Measurements from ENCODE around the gene PCDHGA6.

Gene PCDHGA6

DNA sequence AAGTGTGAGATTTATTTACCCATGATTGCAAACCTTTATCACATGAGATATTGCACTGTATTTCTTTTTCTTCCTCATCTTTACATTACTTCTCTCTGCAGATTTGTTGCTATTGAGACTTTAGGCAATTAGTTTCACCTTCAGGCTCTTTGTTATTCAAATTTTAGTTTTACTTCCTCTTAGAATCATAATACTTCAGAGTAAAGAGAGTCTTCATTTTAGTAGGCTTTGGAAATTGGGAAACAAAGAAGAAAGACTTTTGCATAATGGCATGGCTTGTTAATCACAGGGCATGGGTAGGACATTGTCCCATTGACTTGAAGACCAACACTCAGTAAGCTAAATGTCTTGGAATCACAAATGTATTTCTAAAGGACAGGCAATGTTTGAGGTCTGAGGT, 11.0 kb upstream of the PCDHGA6 start:
- H3K4me3 ChIP-seq (ENCODE audit: low read depth, low read length), result no peak overlapping the region
- no peak for TF ChIP-seq CTCF (IDR thresholded peaks at IDR 0.05; ENCODE audit: insufficient read depth, low read depth, low read length, missing control alignments)
- DNase-seq (ENCODE audit: low read depth), result no peak

DNA sequence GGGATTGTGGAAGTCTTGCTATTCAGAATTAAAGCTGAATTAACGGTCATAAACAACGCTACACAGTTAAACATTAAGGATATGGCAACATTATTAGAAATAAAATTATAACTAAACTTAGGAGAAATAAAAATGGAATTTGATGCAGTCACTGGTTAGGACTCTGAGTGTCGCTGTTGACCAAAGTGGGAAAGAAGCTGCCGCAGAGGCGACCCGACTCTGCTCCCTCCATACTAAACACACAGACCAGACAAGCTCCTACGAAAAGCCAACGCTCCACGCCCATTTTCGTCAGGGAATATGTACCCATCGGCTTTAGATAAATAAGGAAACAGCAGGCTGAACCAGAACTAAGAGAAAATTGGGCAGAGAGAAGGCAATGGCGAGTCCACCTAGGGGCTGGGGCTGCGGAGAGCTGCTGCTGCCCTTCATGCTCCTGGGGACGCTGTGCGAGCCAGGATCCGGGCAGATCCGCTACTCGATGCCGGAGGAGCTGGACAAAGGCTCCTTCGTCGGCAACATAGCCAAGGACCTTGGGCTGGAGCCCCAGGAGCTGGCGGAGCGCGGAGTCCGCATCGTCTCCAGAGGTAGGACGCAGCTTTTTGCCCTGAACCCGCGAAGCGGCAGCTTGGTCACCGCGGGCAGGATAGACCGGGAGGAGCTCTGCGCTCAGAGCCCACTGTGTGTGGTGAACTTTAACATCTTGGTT, 9.6 kb upstream of the PCDHGA6 start, which contains the start of gene PCDHGA5:
Gene PCDHGA5, plus strand, starts transcription at position 211 of the 709 bp plus-strand sequence. Its CDS starts 169 bp downstream, at position 380.
- no peak for DNase-seq (ENCODE audit: low read depth)
- TF ChIP-seq CTCF (IDR thresholded peaks at IDR 0.05; ENCODE audit: insufficient read depth, low read depth, low read length, missing control alignments), result no peak
- no peak within 1 kb of the TSS for H3K4me3 ChIP-seq (ENCODE audit: low read depth, low read length)

GRCh38 chr5:141366016-141366896, 7.4 kb upstream of the PCDHGA6 start:
- TF ChIP-seq CTCF (IDR thresholded peaks at IDR 0.05; ENCODE audit: insufficient read depth, low read depth, low read length, missing control alignments), result no peak

GRCh38 chr5:141369994-141370848, 3.5 kb upstream of the PCDHGA6 start, which contains the start of gene PCDHGB3:
PCDHGB3 (plus strand) TSS chr5:141370242; CDS start chr5:141370395, 153 bp downstream.
- peak; percentile 83 for DNase-seq (ENCODE audit: low read depth)
- H3K4me3 ChIP-seq (ENCODE audit: low read depth, low read length), result peak within 1 kb of the TSS; percentile 59
- TF ChIP-seq CTCF (IDR thresholded peaks at IDR 0.05; ENCODE audit: insufficient read depth, low read depth, low read length, missing control alignments), result peak; percentile 51

More at GRCh38 chr5:141366016-141366896, 7.4 kb upstream of the PCDHGA6 start:
- no peak for DNase-seq (ENCODE audit: low read depth)
- no peak overlapping the region for H3K4me3 ChIP-seq (ENCODE audit: low read depth, low read length)

- TF ChIP-seq CTCF (IDR thresholded peaks at IDR 0.05; ENCODE audit: insufficient read depth, low read depth, low read length, missing control alignments), result no peak
- DNase-seq (ENCODE audit: low read depth), result no peak
- no peak overlapping the region for H3K4me3 ChIP-seq (ENCODE audit: low read depth, low read length)
Observed at GRCh38 chr5:141371572-141372475, 1.9 kb upstream of the PCDHGA6 start.

All from GM12865 (cell line).